HG03521 (cell line): Measurements from ENCODE around the gene SLC25A21.
"Not testable (repeated sequence)": the region's sequence is repeated elsewhere in the genome, so short reads cannot be mapped to it uniquely, and the experiment has no call there.

Source experiments
- ATAC-seq: cut with Tn5 transposase; IDR thresholded peaks from one replicate; pipeline ENCODE4 v1.9.1; 2021; ENCODE audit warnings: mild to moderate bottlenecking, moderate library complexity; ENCODE audit not compliant: unreplicated experiment

The SLC25A21 gene

GRCh38 chr14:36844443-36845195, 327.8 kb downstream of the SLC25A21 start:
- no peak for ATAC-seq

- ATAC-seq, result no peak
Observed at GRCh38 chr14:36843410-36843809, 329.0 kb downstream of the SLC25A21 start.

GRCh38 chr14:36835128-36835527, 337.3 kb downstream of the SLC25A21 start:
- ATAC-seq, result no peak

- no peak for ATAC-seq
Observed at GRCh38 chr14:36834293-36834692, 338.1 kb downstream of the SLC25A21 start.

- ATAC-seq, result no peak
Observed at GRCh38 chr14:36829547-36829946, 342.9 kb downstream of the SLC25A21 start.

- ATAC-seq, result no peak
Observed at GRCh38 chr14:36827861-36828260, 344.5 kb downstream of the SLC25A21 start.

- ATAC-seq, result no peak
Observed at GRCh38 chr14:36826614-36827013, 345.8 kb downstream of the SLC25A21 start.

- ATAC-seq, result no peak
Observed at GRCh38 chr14:36824854-36825253, 347.6 kb downstream of the SLC25A21 start.

GRCh38 chr14:36823651-36824050, 348.8 kb downstream of the SLC25A21 start:
- ATAC-seq, result no peak

GRCh38 chr14:36822685-36823084, 349.7 kb downstream of the SLC25A21 start:
- no peak for ATAC-seq

GRCh38 chr14:36820901-36821300, 351.5 kb downstream of the SLC25A21 start:
- no peak for ATAC-seq

GRCh38 chr14:36820111-36820709, 352.2 kb downstream of the SLC25A21 start:
- ATAC-seq, result no peak

GRCh38 chr14:36818794-36819384, 353.5 kb downstream of the SLC25A21 start:
- no peak for ATAC-seq

- ATAC-seq, result no peak
Observed at GRCh38 chr14:36818246-36818645, 354.2 kb downstream of the SLC25A21 start.

- ATAC-seq, result no peak
Observed at GRCh38 chr14:36817071-36817930, 355.1 kb downstream of the SLC25A21 start.

- no peak for ATAC-seq
Observed at GRCh38 chr14:36816481-36816880, 355.9 kb downstream of the SLC25A21 start.

GRCh38 chr14:36814783-36815182, 357.6 kb downstream of the SLC25A21 start:
- ATAC-seq, result not testable (repeated sequence)

GRCh38 chr14:36810209-36810608, 362.2 kb downstream of the SLC25A21 start:
- no peak for ATAC-seq

- no peak for ATAC-seq
Observed at GRCh38 chr14:36807727-36808126, 364.7 kb downstream of the SLC25A21 start.

- ATAC-seq, result no peak
Observed at GRCh38 chr14:36805131-36805559, 367.3 kb downstream of the SLC25A21 start.

- no peak for ATAC-seq
Observed at GRCh38 chr14:36797634-36798033, 374.8 kb downstream of the SLC25A21 start.
